Trophoblast cell (in vitro differentiated cells and primary cell): ENCODE data around the gene COQ7.

Experiments
- DNase-seq, 2 donors: peaks; one replicate each; pipeline ENCODE4 v3.0.0-alpha.2; 2016
- H2AFZ ChIP-seq: 2 replicates; pipeline ENCODE4 v1.6.1; 2013; ENCODE audit warnings: low read length, moderate library complexity, mild to moderate bottlenecking; ENCODE audit not compliant: insufficient read depth, poor library complexity
- H2AK5ac ChIP-seq: 2 replicates; pipeline ENCODE4 v1.6.1; 2013; ENCODE audit warnings: mild to moderate bottlenecking, low read length
- H2BK120ac ChIP-seq: 2 replicates; pipeline ENCODE4 v1.6.1; 2013; ENCODE audit warnings: low read length, mild to moderate bottlenecking, moderate library complexity; ENCODE audit not compliant: insufficient read depth, poor library complexity
- H2BK12ac ChIP-seq: 2 replicates; pipeline ENCODE4 v1.6.1; 2013; ENCODE audit warnings: mild to moderate bottlenecking, low read length, moderate library complexity
- H2BK5ac ChIP-seq: 2 replicates; pipeline ENCODE4 v1.6.1; 2013; ENCODE audit warnings: low read length, low read depth, moderate library complexity, mild to moderate bottlenecking; ENCODE audit not compliant: poor library complexity
- H3K14ac ChIP-seq: 2 replicates; pipeline ENCODE4 v1.6.1; 2013; ENCODE audit warnings: mild to moderate bottlenecking, low read length
- H3K18ac ChIP-seq: 2 replicates; pipeline ENCODE4 v1.6.1; 2013; ENCODE audit warnings: mild to moderate bottlenecking, low read length
- H3K23ac ChIP-seq: 2 replicates; pipeline ENCODE4 v1.6.1; 2013; ENCODE audit warnings: low read length
- H3K27ac ChIP-seq: 2 replicates; pipeline ENCODE4 v1.5.1; 2013; ENCODE audit warnings: low read depth, mild to moderate bottlenecking, inconsistent platforms, low read length, moderate library complexity
- H3K27me3 ChIP-seq: 2 replicates; pipeline ENCODE4 v1.6.1; 2013; ENCODE audit warnings: inconsistent platforms, mild to moderate bottlenecking, low read length, moderate library complexity; ENCODE audit not compliant: insufficient read depth
- H3K36me3 ChIP-seq, 2 experiments: 1 replicate in 1 of 2; 2 replicates in 1 of 2; pipeline ENCODE4 v1.6.1; 2013; ENCODE audit warnings: low read length in 2 of 2, mild to moderate bottlenecking in 2 of 2, moderate library complexity in 1 of 2; ENCODE audit not compliant: insufficient read depth in 2 of 2, control insufficient read depth in 1 of 2
- H3K4ac ChIP-seq: 2 replicates; pipeline ENCODE4 v1.6.1; 2013; ENCODE audit warnings: low read depth, mild to moderate bottlenecking, low read length, moderate library complexity
- H3K4me1 ChIP-seq, 2 experiments: 1 replicate in 1 of 2; 2 replicates in 1 of 2; pipeline ENCODE4 v1.6.1; 2013; ENCODE audit warnings: low read length in 2 of 2, mild to moderate bottlenecking in 2 of 2, moderate library complexity in 1 of 2; ENCODE audit not compliant: insufficient read depth in 2 of 2, control insufficient read depth in 1 of 2
- H3K4me2 ChIP-seq: 2 replicates; pipeline ENCODE4 v1.6.1; 2013; ENCODE audit warnings: inconsistent platforms, mild to moderate bottlenecking, low read length, moderate library complexity
- H3K4me3 ChIP-seq: 2 replicates; pipeline ENCODE4 v1.5.1; 2013; ENCODE audit warnings: mild to moderate bottlenecking, low read depth, low read length, inconsistent platforms
- H3K79me1 ChIP-seq: one replicate; pipeline ENCODE4 v1.6.1; 2013; ENCODE audit warnings: low read length
- H3K79me2 ChIP-seq: 2 replicates; pipeline ENCODE4 v1.6.1; 2013; ENCODE audit warnings: low read length, mild to moderate bottlenecking; ENCODE audit not compliant: control insufficient read depth, insufficient read depth, poor library complexity
- H3K9ac ChIP-seq: 2 replicates; pipeline ENCODE4 v1.6.1; 2013; ENCODE audit warnings: mild to moderate bottlenecking, low read length
- H3K9me3 ChIP-seq: 2 replicates; pipeline ENCODE4 v1.6.1; 2013; ENCODE audit warnings: low read depth, mild to moderate bottlenecking, control low read depth, inconsistent platforms, low read length; ENCODE audit not compliant: insufficient read depth
- H4K12ac ChIP-seq: 2 replicates; pipeline ENCODE4 v1.6.1; 2013; ENCODE audit warnings: low read depth, mild to moderate bottlenecking, low read length, moderate library complexity
- H4K8ac ChIP-seq: 2 replicates; pipeline ENCODE4 v1.6.1; 2013; ENCODE audit warnings: low read depth, mild to moderate bottlenecking, low read length, moderate library complexity
- H4K91ac ChIP-seq: one replicate; pipeline ENCODE4 v1.6.1; 2013; ENCODE audit warnings: low read depth, mild to moderate bottlenecking, low read length, moderate library complexity
- WGBS: extraction: QIAGEN DNeasy Blood & Tissue Kit; methylation state at CpG from one replicate; pipeline ENCODE4 v1.1.7; 2013; ENCODE audit warnings: missing lambda C conversion rate; ENCODE audit not compliant: insufficient read length, insufficient coverage; ENCODE audit errors: extremely low coverage; 5-methylcytosine and 5-hydroxymethylcytosine counted together

The COQ7 gene

DNA sequence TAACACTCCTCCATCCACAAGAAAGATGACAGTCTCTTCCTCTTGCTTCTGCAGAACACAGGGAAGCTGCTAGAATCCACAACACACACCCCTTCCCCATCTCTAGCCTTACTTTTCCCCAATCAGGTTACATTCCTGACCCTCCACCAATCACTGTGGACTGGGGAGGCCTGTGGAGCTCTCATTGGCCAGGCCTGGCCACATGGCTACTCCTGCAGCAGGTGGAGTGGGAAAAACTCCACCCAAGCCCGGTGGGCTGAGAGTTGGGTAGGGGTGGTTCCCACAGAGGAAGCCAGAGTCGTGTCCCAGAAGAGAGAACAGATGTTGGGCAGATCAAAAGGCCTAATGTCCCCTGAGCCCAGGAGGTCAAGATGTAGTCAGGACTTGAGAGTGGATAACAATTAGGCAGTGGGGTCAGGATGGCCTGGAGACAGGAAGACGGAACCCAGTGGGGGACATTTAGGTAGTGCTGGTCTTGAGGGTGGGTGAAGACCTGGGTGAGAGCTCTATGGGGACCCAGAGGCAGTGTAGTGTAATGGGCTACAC lies 22.1 kb downstream of the COQ7 start:
- no peak overlapping the region for H2BK5ac ChIP-seq
- H3K4me2 ChIP-seq: no peak overlapping the region
- no CpG with 5 or more reads among the region's 3 CpGs for WGBS
- no peak overlapping the region for H2AK5ac ChIP-seq
- H3K9ac ChIP-seq: no peak overlapping the region
- H3K23ac ChIP-seq: no peak overlapping the region
- H3K27me3 ChIP-seq: no peaks in the 10 kb centered on the region
- H3K36me3 ChIP-seq: no peaks in the 10 kb centered on the region
- H3K14ac ChIP-seq: no peak overlapping the region
- no peak overlapping the region for H2AFZ ChIP-seq
- no peak overlapping the region for H2BK12ac ChIP-seq
- H3K4me3 ChIP-seq: no peak overlapping the region
- DNase-seq: no peak
- H3K27ac ChIP-seq: no peak overlapping the region
- peaks cover 0 to 2% of the 10 kb centered on the region in 2 experiments for H3K4me1 ChIP-seq
- no peaks in the 10 kb centered on the region for H3K79me2 ChIP-seq
- no peak overlapping the region for H4K91ac ChIP-seq
- no peak overlapping the region for H3K18ac ChIP-seq
- H3K4ac ChIP-seq: no peak overlapping the region
- no peak overlapping the region for H4K8ac ChIP-seq
- H3K9me3 ChIP-seq: no peaks in the 10 kb centered on the region
- no peak overlapping the region for H2BK120ac ChIP-seq
- no peaks in the 10 kb centered on the region for H3K79me1 ChIP-seq
- H4K12ac ChIP-seq: no peak overlapping the region

DNA sequence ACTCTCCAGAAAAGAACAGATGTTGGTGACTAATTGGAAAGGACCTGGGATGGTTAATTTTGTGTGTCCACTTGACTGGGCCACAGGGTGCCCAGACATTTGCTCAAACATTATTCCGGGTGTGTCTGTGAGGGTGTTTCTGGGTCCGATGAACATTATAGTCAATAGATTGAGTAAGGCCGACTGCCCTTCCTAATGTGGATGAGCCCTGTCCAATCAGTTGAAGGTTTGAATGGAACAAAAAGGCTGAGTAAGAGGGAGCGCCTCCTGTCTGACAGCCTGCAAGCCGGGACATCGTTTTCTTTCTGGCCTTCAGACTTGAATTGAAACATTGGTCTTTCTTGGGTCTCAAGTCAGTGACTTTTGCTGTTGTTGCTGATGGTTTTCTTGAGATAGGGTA lies 23.5 kb downstream of the COQ7 start:
- no CpG with 5 or more reads among the region's 6 CpGs for WGBS
- Histone ChIP-seq H3K79me2 (no peaks in the 10 kb centered on the region), H2BK120ac (no peak overlapping the region), H4K91ac (no peak overlapping the region), H3K4me3 (no peak overlapping the region), H3K4ac (no peak overlapping the region), H3K18ac (no peak overlapping the region), H3K23ac (no peak overlapping the region), H3K27me3 (no peaks in the 10 kb centered on the region), H3K14ac (no peak overlapping the region), H3K79me1 (no peaks in the 10 kb centered on the region), H2AK5ac (no peak overlapping the region), H3K4me2 (no peak overlapping the region), H3K27ac (no peak overlapping the region), H2BK5ac (no peak overlapping the region), H2BK12ac (no peak overlapping the region), H3K9me3 (no peaks in the 10 kb centered on the region), H3K36me3 (no peaks in the 10 kb centered on the region), H4K8ac (no peak overlapping the region), H3K4me1 (peaks cover 0 to 2% of the 10 kb centered on the region in 2 experiments), H2AFZ (no peak overlapping the region), H3K9ac (no peak overlapping the region), H4K12ac (no peak overlapping the region)
- no peak for DNase-seq

DNA sequence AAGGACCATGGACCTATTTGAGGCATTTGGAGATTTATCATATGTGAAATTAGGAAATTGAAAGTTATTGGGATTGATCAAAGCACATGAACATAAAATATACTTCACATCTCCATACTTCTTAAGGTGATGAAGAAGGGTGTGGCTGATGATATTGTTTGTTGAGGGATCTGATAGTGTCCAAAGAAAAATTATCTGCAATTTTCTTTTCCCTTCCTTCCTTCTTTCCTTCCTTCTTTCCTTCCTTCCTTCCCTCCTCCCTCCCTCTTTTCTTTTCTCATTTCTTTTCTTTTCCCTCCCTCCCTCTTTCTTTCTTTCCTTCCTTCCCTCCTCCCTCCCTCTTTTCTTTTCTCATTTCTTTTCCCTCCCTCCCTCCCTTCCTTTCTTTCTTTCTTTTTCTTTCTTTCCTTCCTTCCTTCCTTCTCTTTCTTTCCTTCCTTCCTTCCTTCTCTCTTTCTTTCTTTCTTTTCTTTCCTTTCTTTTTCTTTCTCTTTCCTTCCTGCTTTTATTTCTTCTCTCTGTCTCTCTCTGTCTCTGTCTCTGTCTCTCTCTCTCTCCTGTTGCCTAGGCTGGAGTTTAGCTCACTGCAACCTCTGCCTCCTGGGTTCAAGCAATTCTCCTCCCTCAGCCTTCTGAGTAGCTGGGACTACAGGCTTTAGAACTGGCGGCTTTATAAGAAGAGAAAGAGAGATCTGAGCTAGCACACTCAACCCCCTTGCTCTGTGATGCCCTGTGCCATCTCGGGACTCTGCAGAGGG lies 25.4 kb downstream of the COQ7 start:
- no peaks in the 10 kb centered on the region for H3K4me1 ChIP-seq
- H3K36me3 ChIP-seq: no peaks in the 10 kb centered on the region
- WGBS: no CpG with 5 or more reads among the region's 2 CpGs
- H2BK12ac ChIP-seq: no peak overlapping the region
- H2BK120ac ChIP-seq: no peak overlapping the region
- H4K8ac ChIP-seq: no peak overlapping the region
- no peak overlapping the region for H3K23ac ChIP-seq
- no peak overlapping the region for H3K14ac ChIP-seq
- H3K4ac ChIP-seq: no peak overlapping the region
- no peak overlapping the region for H4K91ac ChIP-seq
- H2BK5ac ChIP-seq: no peak overlapping the region
- H2AFZ ChIP-seq: no peak overlapping the region
- no peak overlapping the region for H4K12ac ChIP-seq
- no peak overlapping the region for H3K18ac ChIP-seq
- DNase-seq: no peak
- H3K79me2 ChIP-seq: no peaks in the 10 kb centered on the region
- H3K9me3 ChIP-seq: no peaks in the 10 kb centered on the region
- H3K79me1 ChIP-seq: no peaks in the 10 kb centered on the region
- no peaks in the 10 kb centered on the region for H3K27me3 ChIP-seq
- no peak overlapping the region for H2AK5ac ChIP-seq
- H3K4me3 ChIP-seq: no peak overlapping the region
- no peak overlapping the region for H3K9ac ChIP-seq
- no peak overlapping the region for H3K4me2 ChIP-seq
- no peak overlapping the region for H3K27ac ChIP-seq

DNA sequence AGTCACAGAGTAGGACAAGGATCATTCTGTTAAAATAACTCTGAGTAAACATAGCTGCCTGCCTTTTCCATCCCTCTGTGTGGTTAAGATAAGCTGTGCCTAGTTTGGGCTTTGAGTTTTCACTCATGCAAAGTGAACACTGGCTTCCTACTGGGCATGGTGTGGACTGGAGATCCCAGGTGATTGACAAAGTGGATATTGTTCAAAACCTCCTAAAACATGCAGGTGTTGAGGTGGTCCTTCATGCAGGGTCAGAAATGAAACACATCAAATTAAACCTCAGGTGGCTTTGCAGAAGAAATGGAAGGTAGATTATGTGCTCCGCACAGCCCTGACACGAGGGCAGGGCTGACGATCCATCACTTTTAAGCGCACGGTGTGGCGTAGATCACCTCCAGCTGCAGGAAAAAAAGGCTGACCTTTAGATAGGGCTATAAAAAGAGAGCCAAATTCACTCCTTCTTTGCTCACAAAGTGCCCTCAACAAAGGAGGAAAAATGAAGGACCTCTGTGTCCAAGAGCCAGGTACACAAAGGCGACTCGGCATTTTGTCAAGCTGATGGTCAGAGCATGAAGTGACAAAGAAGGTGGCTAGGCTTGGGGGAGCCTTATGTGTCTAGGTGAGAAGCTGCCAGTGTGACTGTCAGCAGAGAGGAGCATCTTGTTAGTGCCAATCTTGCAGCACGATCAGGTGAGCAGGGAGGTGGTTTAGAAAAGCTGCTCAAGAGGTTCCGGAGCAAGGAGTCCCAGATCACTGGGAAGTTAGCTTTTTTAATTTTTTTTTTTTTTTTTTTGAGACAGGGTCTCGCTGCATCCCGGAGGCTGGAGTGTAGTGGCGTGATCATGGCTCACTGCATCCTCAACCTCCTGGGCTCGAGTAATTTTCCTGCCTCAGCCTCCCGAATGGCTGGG lies 26.5 kb downstream of the COQ7 start:
- no peaks in the 10 kb centered on the region for H3K79me1 ChIP-seq
- no peak overlapping the region for H4K91ac ChIP-seq
- WGBS: no CpG with 5 or more reads among the region's 15 CpGs
- no peak overlapping the region for H2BK12ac ChIP-seq
- no peak for DNase-seq
- no peak overlapping the region for H3K4ac ChIP-seq
- no peaks in the 10 kb centered on the region for H3K9me3 ChIP-seq
- H3K36me3 ChIP-seq: no peaks in the 10 kb centered on the region
- no peak overlapping the region for H3K18ac ChIP-seq
- no peak overlapping the region for H3K9ac ChIP-seq
- H2BK120ac ChIP-seq: no peak overlapping the region
- no peak overlapping the region for H4K12ac ChIP-seq
- no peak overlapping the region for H2AK5ac ChIP-seq
- no peak overlapping the region for H2BK5ac ChIP-seq
- H3K27me3 ChIP-seq: no peaks in the 10 kb centered on the region
- H2AFZ ChIP-seq: no peak overlapping the region
- no peak overlapping the region for H4K8ac ChIP-seq
- H3K23ac ChIP-seq: no peak overlapping the region
- no peak overlapping the region for H3K4me3 ChIP-seq
- H3K4me1 ChIP-seq: no peaks in the 10 kb centered on the region
- H3K14ac ChIP-seq: no peak overlapping the region
- no peak overlapping the region for H3K27ac ChIP-seq
- H3K79me2 ChIP-seq: no peaks in the 10 kb centered on the region
- no peak overlapping the region for H3K4me2 ChIP-seq
